Stomach (tissue), 9 donors: Measurements from ENCODE around the gene MOB3B. TPM values are rescaled to one million over a fixed set of nuclear protein-coding genes. Genes with fewer than 3 reads are reported as not detected.

Experiments
- DNase-seq, 2 donors: peaks; one replicate each; pipeline versions ENCODE4 v3.0.0 to v3.0.0-alpha.2; 2013 to 2019
- H3K27ac ChIP-seq, 5 donors: fragments of 200-600 bp in 4 of 5; sonication (generic) in 4 of 5; one replicate each; pipeline ENCODE4 v1.5.1; 2013 to 2019; ENCODE audit warnings: mild to moderate bottlenecking in 1 of 5, moderate library complexity in 1 of 5
- H3K27me3 ChIP-seq, 3 donors: fragments of 200-600 bp; sonication (generic); one replicate each; pipeline ENCODE4 v1.5.1; 2017 to 2019; ENCODE audit warnings: mixed run types in 1 of 3
- H3K36me3 ChIP-seq, 4 donors: fragments of 200-600 bp; sonication (generic); 1 replicate in 3 of 4; 2 replicates in 1 of 4; pipeline ENCODE4 v1.5.1; 2016 to 2019
- H3K4me1 ChIP-seq, 4 donors: fragments of 200-600 bp; sonication (generic); one replicate each; pipeline ENCODE4 v1.5.1; 2016 to 2019
- H3K4me3 ChIP-seq, 4 donors: fragments of 200-600 bp; sonication (generic) in 3 of 4; one replicate each; pipeline ENCODE4 v1.5.1; 2016 to 2019; ENCODE audit warnings: mild to moderate bottlenecking in 1 of 4
- H3K9me3 ChIP-seq, 4 donors: fragments of 200-600 bp; sonication (generic); one replicate each; pipeline ENCODE4 v1.5.1; 2016 to 2019
- CTCF ChIP-seq, 7 experiments: fragments of 450-650 bp in 4 of 7; fragments of 200-600 bp in 3 of 7; sonication (generic) in 3 of 7; IDR thresholded peaks; one replicate each; pipeline ENCODE4 v1.5.1; 2016 to 2019; ENCODE audit warnings: antibody characterized with exemption in 7 of 7, control low read depth in 2 of 7, mild to moderate bottlenecking in 1 of 7
- EP300 ChIP-seq: sonication (generic); formaldehyde crosslinking; IDR thresholded peaks from one replicate; pipeline ENCODE4 v1.6.1; 2017; ENCODE audit warnings: antibody characterized with exemption
- POLR2A ChIP-seq, 4 donors: fragments of 450-650 bp; IDR thresholded peaks; one replicate each; pipeline ENCODE4 v1.6.1; 2016; ENCODE audit warnings: antibody characterized with exemption in 4 of 4, control low read depth in 2 of 4, mild to moderate bottlenecking in 1 of 4, moderate library complexity in 1 of 4
- POLR2AphosphoS5 ChIP-seq, 3 donors: sonication (generic); formaldehyde crosslinking; IDR thresholded peaks; one replicate each; pipeline ENCODE4 v1.6.1; 2016; ENCODE audit warnings: antibody characterized with exemption in 3 of 3
- WGBS, 5 donors: extraction: QIAGEN DNeasy Blood & Tissue Kit in 3 of 5; methylation state at CpG; one replicate each; pipeline versions ENCODE4 v1.1.5 to v1.1.7; 2013 to 2018; 5-methylcytosine and 5-hydroxymethylcytosine counted together
- intact Hi-C: fragments of 100-400 bp; cut with DNase I; formaldehyde crosslinking; loops from one replicate; pipeline ENCODE4 v1.15.1; 2023; ENCODE audit warnings: low total_unique reads
- polyA plus RNA-seq, 3 donors: library from polyadenylated mRNA; stranded (reverse); fragments of 200-250 nt; gene quantifications; one replicate each; pipeline ENCODE4 v1.2.3, GENCODE V29; 2013
- total RNA-seq, 5 donors: library from RNA; depleted of rRNA; stranded (reverse); fragments of >200 nt; gene quantifications; one replicate each; pipeline versions ENCODE4 v1.1.0 to v1.2.3, GENCODE V29; 2014 to 2016
- donor health status: healthy with polysubstance abuse.
- donor health status: Bipolar disorder and iron deficiency.
- donor health status: healthy.

Gene MOB3B
- total and polyA plus RNA-seq, 8 donors: 4.0 to 32.7 (median 9.7) TPM

DNA sequence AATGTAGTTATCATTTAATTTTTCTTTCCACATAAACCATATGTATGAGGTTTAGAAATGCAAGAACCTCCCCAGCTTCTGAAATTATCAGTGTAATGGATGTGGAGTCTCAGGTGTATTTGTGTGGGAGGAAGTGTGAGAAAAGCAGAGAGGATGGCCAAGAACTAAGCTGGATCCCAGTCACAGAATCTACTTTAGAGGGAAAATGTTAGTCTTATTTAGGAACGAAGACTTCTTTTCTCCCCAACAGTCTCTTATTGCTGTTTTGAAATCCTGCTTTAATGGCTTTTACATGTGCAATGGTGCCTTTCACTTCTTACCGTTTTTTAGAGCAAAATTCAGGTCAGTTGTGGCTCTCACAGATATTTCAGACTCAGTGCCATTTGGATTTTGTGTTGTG lies 235.6 kb downstream of the MOB3B start:
- Histone ChIP-seq H3K9me3 (peaks cover 0 to 4% (median 0%) of the 10 kb centered on the region in 4 donors), H3K36me3 (no peaks in the 10 kb centered on the region), H3K4me3 (no peak overlapping the region), H3K4me1 (no peaks in the 10 kb centered on the region), H3K27ac (no peak overlapping the region), H3K27me3 (no peaks in the 10 kb centered on the region)
- 67 to 88% (median 73%) methylated on average over 2 of the region's 2 CpGs for WGBS, 5 donors
- intact Hi-C loops: no loop called here
- no peak for DNase-seq
- TF ChIP-seq POLR2AphosphoS5 (IDR thresholded peaks at IDR 0.05): no peak
- no peak for TF ChIP-seq CTCF (IDR thresholded peaks at IDR 0.05)
- TF ChIP-seq EP300: no peak
- no peak for TF ChIP-seq POLR2A (IDR thresholded peaks at IDR 0.05)

GRCh38 chr9:27292659-27293405 lies 236.8 kb downstream of the MOB3B start:
- no peak for TF ChIP-seq POLR2AphosphoS5 (IDR thresholded peaks at IDR 0.05)
- TF ChIP-seq EP300: no peak
- TF ChIP-seq CTCF (IDR thresholded peaks at IDR 0.05): no peak
- TF ChIP-seq POLR2A (IDR thresholded peaks at IDR 0.05): no peak
- H3K27ac ChIP-seq: no peak overlapping the region
- intact Hi-C loops: no loop called here
- peaks cover 0 to 4% (median 0%) of the 10 kb centered on the region in 4 donors for H3K9me3 ChIP-seq
- no peaks in the 10 kb centered on the region for H3K36me3 ChIP-seq
- H3K27me3 ChIP-seq: no peaks in the 10 kb centered on the region
- 82 to 89% (median 85%) methylated on average over 7 of the region's 7 CpGs for WGBS, 5 donors
- DNase-seq: peak in 1 of 2 donors; percentile 49
- H3K4me1 ChIP-seq: no peaks in the 10 kb centered on the region
- no peak overlapping the region for H3K4me3 ChIP-seq

DNA sequence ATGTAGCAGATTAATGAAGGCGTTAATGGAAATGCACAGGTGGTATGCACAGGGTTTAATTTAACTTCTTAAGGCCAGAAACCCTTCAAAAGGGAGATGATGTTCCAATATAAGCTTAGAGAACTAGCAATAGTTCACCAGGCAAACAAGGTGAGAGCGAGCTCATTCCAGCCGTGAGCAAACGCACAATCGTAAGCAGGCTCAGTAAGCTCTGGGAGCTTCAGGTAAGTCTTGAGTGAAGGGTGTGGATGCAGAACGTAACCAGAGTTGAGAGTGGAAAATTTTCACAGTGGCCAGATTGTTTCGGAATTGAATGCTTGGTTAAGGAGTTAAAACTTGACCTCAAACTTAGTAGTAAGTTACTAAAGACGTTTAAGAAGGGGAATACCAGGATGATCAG lies 238.3 kb downstream of the MOB3B start:
- H3K9me3 ChIP-seq: peaks cover 0 to 4% (median 0%) of the 10 kb centered on the region in 4 donors
- intact Hi-C loops: no loop called here
- DNase-seq: no peak
- WGBS, 5 donors: 60 to 81% (median 78%) methylated on average over 8 of the region's 8 CpGs
- H3K36me3 ChIP-seq: no peaks in the 10 kb centered on the region
- no peak overlapping the region for H3K27ac ChIP-seq
- H3K4me3 ChIP-seq: no peak overlapping the region
- H3K4me1 ChIP-seq: no peaks in the 10 kb centered on the region
- TF ChIP-seq POLR2A (IDR thresholded peaks at IDR 0.05) (no peak), CTCF (IDR thresholded peaks at IDR 0.05) (no peak), POLR2AphosphoS5 (IDR thresholded peaks at IDR 0.05) (no peak), EP300 (no peak)
- H3K27me3 ChIP-seq: no peaks in the 10 kb centered on the region

DNA sequence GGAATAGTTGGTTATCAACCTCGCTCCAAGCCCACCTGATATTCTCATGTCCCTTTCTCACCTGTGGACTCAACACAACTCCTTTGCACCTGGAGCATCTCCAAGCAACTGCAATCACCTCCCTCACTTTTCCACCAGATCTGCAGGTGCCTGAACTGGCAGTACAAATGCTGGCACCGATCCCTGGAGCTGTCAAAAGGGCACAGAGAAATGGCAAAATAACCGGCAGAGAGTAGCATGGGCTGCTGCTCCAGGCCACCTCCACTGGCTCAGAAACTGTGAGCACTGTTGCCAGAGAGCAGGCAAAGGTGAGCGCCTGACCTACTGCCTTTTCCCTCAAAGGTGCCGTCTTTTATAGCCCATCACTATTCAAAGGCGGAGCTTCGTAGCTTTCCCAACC lies 247.3 kb downstream of the MOB3B start:
- intact Hi-C loops: no loop called here
- H3K4me3 ChIP-seq: no peak overlapping the region
- H3K27ac ChIP-seq: no peak overlapping the region
- H3K9me3 ChIP-seq: no peaks in the 10 kb centered on the region
- WGBS, 5 donors: 77 to 89% (median 81%) methylated on average over 6 to 7 of the region's 7 CpGs
- DNase-seq: no peak
- TF ChIP-seq EP300 (no peak), CTCF (IDR thresholded peaks at IDR 0.05) (no peak), POLR2AphosphoS5 (IDR thresholded peaks at IDR 0.05) (no peak), POLR2A (IDR thresholded peaks at IDR 0.05) (no peak)
- peaks cover 0 to 7% (median 4%) of the 10 kb centered on the region in 4 donors for H3K4me1 ChIP-seq
- no peaks in the 10 kb centered on the region for H3K27me3 ChIP-seq
- H3K36me3 ChIP-seq: no peaks in the 10 kb centered on the region
